BJ (cell line): ENCODE measurements around the gene BEND2. TPM values are rescaled to one million over a fixed set of nuclear protein-coding genes. Genes with fewer than 3 reads are reported as not detected.

Experiments
- CTCF ChIA-PET: fragments of 350-600 bp; formaldehyde crosslinking; extraction: SDS; loops from one replicate; lab custom pipeline; 2021; ENCODE audit warnings: antibody characterized with exemption, inconsistent platforms; lab: Yijun Ruan, JAX
- POLR2A ChIA-PET: fragments of 300-600 bp; sonication (Branson Sonifier 250); formaldehyde crosslinking; extraction: SDS; loops from one replicate; lab custom pipeline; 2021; ENCODE audit warnings: antibody characterized with exemption; lab: Charles Lee
- DNase-seq: peaks from one replicate; pipeline ENCODE4 v3.0.0-alpha.2; 2011; ENCODE audit warnings: low read depth
- H3K27me3 ChIP-seq: 2 replicates; pipeline ENCODE4 v1.6.0; 2011; ENCODE audit warnings: low read length; ENCODE audit not compliant: control insufficient read depth, insufficient read depth
- H3K36me3 ChIP-seq: 2 replicates; pipeline ENCODE4 v1.5.1; 2011; ENCODE audit warnings: low read length; ENCODE audit not compliant: control insufficient read depth, insufficient read depth
- H3K4me3 ChIP-seq: 2 replicates; pipeline ENCODE4 v1.5.1; 2011; ENCODE audit warnings: low read depth, mild to moderate bottlenecking, control low read depth, low read length
- polyA plus RNA-seq: library from polyadenylated mRNA; depleted of rRNA; stranded (reverse); fragments of >200 nt; gene quantifications from 2 replicates; pipeline ENCODE4 v1.2.3, GENCODE V29; 2011
- TF ChIP-seq, protein P1 (sequence below): IDR thresholded peaks from 2 replicates; pipeline ENCODE4 v1.5.1; 2011; ENCODE audit warnings: low read depth, mild to moderate bottlenecking, control low read depth, inconsistent platforms, low read length, moderate library complexity; ENCODE audit not compliant: insufficient read depth

The BEND2 gene
- polyA plus RNA-seq, 1 experiment = not detected

GRCh38 chrX:18166068-18166467 is 54.6 kb downstream of the BEND2 start:
- no peaks in the 10 kb centered on the region for H3K27me3 ChIP-seq
- H3K4me3 ChIP-seq = no peak overlapping the region
- TF ChIP-seq, protein P1, sequence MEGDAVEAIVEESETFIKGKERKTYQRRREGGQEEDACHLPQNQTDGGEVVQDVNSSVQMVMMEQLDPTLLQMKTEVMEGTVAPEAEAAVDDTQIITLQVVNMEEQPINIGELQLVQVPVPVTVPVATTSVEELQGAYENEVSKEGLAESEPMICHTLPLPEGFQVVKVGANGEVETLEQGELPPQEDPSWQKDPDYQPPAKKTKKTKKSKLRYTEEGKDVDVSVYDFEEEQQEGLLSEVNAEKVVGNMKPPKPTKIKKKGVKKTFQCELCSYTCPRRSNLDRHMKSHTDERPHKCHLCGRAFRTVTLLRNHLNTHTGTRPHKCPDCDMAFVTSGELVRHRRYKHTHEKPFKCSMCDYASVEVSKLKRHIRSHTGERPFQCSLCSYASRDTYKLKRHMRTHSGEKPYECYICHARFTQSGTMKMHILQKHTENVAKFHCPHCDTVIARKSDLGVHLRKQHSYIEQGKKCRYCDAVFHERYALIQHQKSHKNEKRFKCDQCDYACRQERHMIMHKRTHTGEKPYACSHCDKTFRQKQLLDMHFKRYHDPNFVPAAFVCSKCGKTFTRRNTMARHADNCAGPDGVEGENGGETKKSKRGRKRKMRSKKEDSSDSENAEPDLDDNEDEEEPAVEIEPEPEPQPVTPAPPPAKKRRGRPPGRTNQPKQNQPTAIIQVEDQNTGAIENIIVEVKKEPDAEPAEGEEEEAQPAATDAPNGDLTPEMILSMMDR = no peak
- ChIA-PET CTCF (no interaction called here), POLR2A (no interaction called here)
- DNase-seq = no peak
- no peaks in the 10 kb centered on the region for H3K36me3 ChIP-seq

DNA sequence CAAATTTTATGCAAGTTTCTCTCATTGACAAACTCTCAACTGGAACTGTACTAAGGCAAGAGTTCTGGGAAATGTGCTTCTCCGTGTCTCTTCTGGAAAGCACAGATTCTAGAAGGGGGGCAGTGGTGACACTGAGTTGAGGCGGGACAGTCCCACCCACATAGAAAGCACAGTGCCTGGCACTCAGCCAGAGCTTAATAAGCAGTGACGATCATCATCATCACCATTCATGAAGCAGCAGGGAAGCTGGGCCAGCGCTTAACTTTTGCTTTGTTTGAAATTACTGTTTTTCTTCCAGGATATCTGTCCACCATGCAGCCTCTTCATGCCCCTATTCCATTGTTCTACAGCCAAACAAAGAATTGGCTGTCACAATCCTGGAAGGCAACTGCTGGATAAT is 60.3 kb downstream of the BEND2 start:
- TF ChIP-seq, protein P1 = no peak
- H3K4me3 ChIP-seq = no peak overlapping the region
- H3K27me3 ChIP-seq = no peaks in the 10 kb centered on the region
- ChIA-PET POLR2A (no interaction called here), CTCF (no interaction called here)
- H3K36me3 ChIP-seq = no peaks in the 10 kb centered on the region
- no peak for DNase-seq

- TF ChIP-seq, protein P1 = no peak
- DNase-seq = no peak
- Histone ChIP-seq H3K4me3 (no peak overlapping the region), H3K36me3 (no peaks in the 10 kb centered on the region), H3K27me3 (no peaks in the 10 kb centered on the region)
- ChIA-PET CTCF (no interaction called here), POLR2A (no interaction called here)
Measured at GRCh38 chrX:18158963-18159362, 61.7 kb downstream of the BEND2 start.

DNA sequence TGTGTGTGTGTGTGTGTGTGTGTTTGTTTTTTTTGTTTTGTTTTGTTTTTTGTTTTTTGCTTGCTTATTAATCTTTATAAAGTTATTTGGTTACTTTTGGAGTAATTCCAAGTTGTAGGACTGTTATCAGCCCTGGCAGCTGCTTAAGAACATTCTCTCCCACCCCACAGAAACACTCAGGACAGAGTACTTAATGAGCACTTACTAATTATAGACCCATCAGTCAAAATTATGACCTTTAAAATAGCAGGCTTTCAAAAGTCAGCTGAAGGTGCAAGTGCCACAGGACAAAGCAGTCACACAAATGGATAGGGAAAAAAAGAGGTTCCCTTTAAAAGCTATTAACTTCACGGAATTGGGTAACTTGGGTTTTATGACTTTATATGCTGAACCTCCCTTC is 69.0 kb downstream of the BEND2 start:
- no peaks in the 10 kb centered on the region for H3K27me3 ChIP-seq
- ChIA-PET CTCF (no interaction called here), POLR2A (no interaction called here)
- H3K36me3 ChIP-seq = no peaks in the 10 kb centered on the region
- H3K4me3 ChIP-seq = no peak overlapping the region
- TF ChIP-seq, protein P1 = no peak
- no peak for DNase-seq

GRCh38 chrX:18151157-18151556 is 69.5 kb downstream of the BEND2 start:
- TF ChIP-seq, protein P1 = no peak
- CTCF ChIA-PET = no interaction called here
- POLR2A ChIA-PET = no interaction called here
- H3K4me3 ChIP-seq = no peak overlapping the region
- H3K36me3 ChIP-seq = no peaks in the 10 kb centered on the region
- no peaks in the 10 kb centered on the region for H3K27me3 ChIP-seq
- no peak for DNase-seq
